GM10248 (cell line): ENCODE results near the gene ITGA2B.

ENCODE experiments used
- CTCF ChIA-PET: fragments of 300-600 bp; sonication (Branson Sonifier 250); formaldehyde crosslinking; extraction: SDS; loops from one replicate; lab custom pipeline; 2021; ENCODE audit warnings: antibody characterized with exemption; lab: Yijun Ruan, JAX
- POLR2A ChIA-PET: fragments of 350-650 bp; sonication (Branson Sonifier 250); formaldehyde crosslinking; extraction: SDS; loops from one replicate; lab custom pipeline; 2020; ENCODE audit warnings: antibody characterized with exemption; lab: Yijun Ruan, JAX
- DNase-seq: peaks from one replicate; pipeline ENCODE4 v3.0.0; 2012; ENCODE audit errors: extremely low spot score
- CTCF ChIP-seq: IDR thresholded peaks from 2 replicates; pipeline ENCODE4 v1.5.1; 2012; ENCODE audit warnings: mild to moderate bottlenecking, low read depth; ENCODE audit errors: extremely low read depth, missing control alignments, control extremely low read depth

Gene ITGA2B

GRCh38 chr17:44322236-44322895 lies 67.1 kb downstream of the ITGA2B start:
- no peak for TF ChIP-seq CTCF
- POLR2A ChIA-PET, result no interaction called here
- CTCF ChIA-PET, result interaction anchor here (0.9 to 4.0 kb wide), 2 partner anchors 101 to 112 kb away, joined by 3 to 23 read pairs; no protein-coding TSS in a partner anchor
- DNase-seq, result no peak
